ENCODE results near the gene ARHGAP4. TPM values are rescaled to one million over a fixed set of nuclear protein-coding genes. Genes with fewer than 3 reads are reported as not detected.

Gene ARHGAP4
- total RNA-seq, 1 donor from 2014 or later = 43.0 TPM

- DNase-seq (ENCODE audit: low spot score) = no peak
Measured at GRCh38 chrX:153947009-153947769, 21.1 kb upstream of the ARHGAP4 start.

GRCh38 chrX:153945956-153946943 is 20.2 kb upstream of the ARHGAP4 start:
- no peak for DNase-seq (ENCODE audit: low spot score)

GRCh38 chrX:153944800-153945150 is 18.7 kb upstream of the ARHGAP4 start:
- DNase-seq (ENCODE audit: low spot score) = no peak

- no peak for DNase-seq (ENCODE audit: low spot score)
Measured at GRCh38 chrX:153944140-153944799, 18.2 kb upstream of the ARHGAP4 start, which contains the start of gene RENBP. TSS of gene RENBP (minus strand) at chrX:153944643. CDS start at chrX:153944610, 33 bp downstream.

GRCh38 chrX:153941336-153942252 is 15.5 kb upstream of the ARHGAP4 start:
- DNase-seq (ENCODE audit: low spot score) = no peak

GRCh38 chrX:153939573-153939972 is 13.5 kb upstream of the ARHGAP4 start:
- DNase-seq (ENCODE audit: low spot score) = no peak

GRCh38 chrX:153938226-153938786 is 12.2 kb upstream of the ARHGAP4 start:
- DNase-seq (ENCODE audit: low spot score) = no peak

GRCh38 chrX:153937056-153937455 is 11.0 kb upstream of the ARHGAP4 start:
- no peak for DNase-seq (ENCODE audit: low spot score)

GRCh38 chrX:153935326-153935851 is 9.3 kb upstream of the ARHGAP4 start:
- no peak for DNase-seq (ENCODE audit: low spot score)

GRCh38 chrX:153934762-153935325 is 8.8 kb upstream of the ARHGAP4 start, which contains the start of gene NAA10:
TSS of gene NAA10 (minus strand) at chrX:153935037. CDS start at chrX:153934904, 133 bp downstream.
- no peak for DNase-seq (ENCODE audit: low spot score)

- no peak for DNase-seq (ENCODE audit: low spot score)
Measured at GRCh38 chrX:153934148-153934761, 8.2 kb upstream of the ARHGAP4 start.

GRCh38 chrX:153933748-153934147 is 7.7 kb upstream of the ARHGAP4 start:
- DNase-seq (ENCODE audit: low spot score) = no peak

- no peak for DNase-seq (ENCODE audit: low spot score)
Measured at GRCh38 chrX:153932220-153932915, 6.3 kb upstream of the ARHGAP4 start.

- no peak for DNase-seq (ENCODE audit: low spot score)
Measured at GRCh38 chrX:153931748-153932147, 5.7 kb upstream of the ARHGAP4 start.

GRCh38 chrX:153931151-153931550 is 5.1 kb upstream of the ARHGAP4 start:
- no peak for DNase-seq (ENCODE audit: low spot score)

- no peak for DNase-seq (ENCODE audit: low spot score)
Measured at GRCh38 chrX:153930011-153930910, 4.2 kb upstream of the ARHGAP4 start.

GRCh38 chrX:153929576-153929975 is 3.5 kb upstream of the ARHGAP4 start:
- DNase-seq (ENCODE audit: low spot score) = no peak

Data from mesenteric fat pad (tissue), 1 donor.